GM12878 (cell line): Measurements from ENCODE around the gene WWOX. TPM values are rescaled to one million over a fixed set of nuclear protein-coding genes. Genes with fewer than 3 reads are reported as not detected.

Experiments used
- ATAC-seq: fragments of 200-7000 bp; cut with Tn5 transposase; 3 replicates; pipeline ENCODE4 v1.9.1; 2020; ENCODE audit warnings: mild to moderate bottlenecking, moderate library complexity
- BruUV-seq: library from RNA; stranded (reverse); fragments of 400-500 nt; replicated peaks from 2 replicates; lab custom pipeline; 2021; lab: Mats Ljungman, UMichigan
- CTCF ChIA-PET: fragments of 300-600 bp; sonication (Branson Sonifier 250); formaldehyde crosslinking; extraction: SDS; loops from one replicate; lab custom pipeline; 2021; ENCODE audit warnings: inconsistent platforms; lab: Yijun Ruan, JAX
- POLR2A ChIA-PET: fragments of 350-600 bp; formaldehyde crosslinking; extraction: SDS; loops from one replicate; lab custom pipeline; 2021; ENCODE audit warnings: inconsistent platforms; lab: Charles Lee
- RAD21 ChIA-PET: fragments of 300-600 bp; sonication (Branson Sonifier 250); formaldehyde crosslinking; loops from one replicate; lab custom pipeline; 2023; ENCODE audit warnings: antibody characterized with exemption; ENCODE audit not compliant: unreplicated experiment; lab: Charles Lee
- SMC1A ChIA-PET: fragments of 300-600 bp; sonication (Branson Sonifier 250); formaldehyde crosslinking; loops from one replicate; lab custom pipeline; 2023; ENCODE audit not compliant: unreplicated experiment, uncharacterized antibody; lab: Charles Lee
- DNase-seq: peaks from one replicate; pipeline ENCODE4 v3.0.0-alpha.2; 2011; ENCODE audit warnings: low read depth, low spot score
- FAIRE-seq: peaks from 3 replicates; lab custom pipeline; 2011; peaks lifted over from hg19 to GRCh38; lab: Jason Lieb, UNC
- H2AFZ ChIP-seq: 2 replicates; pipeline ENCODE4 v1.6.0; 2011; ENCODE audit warnings: low read depth, low read length, control low read depth; ENCODE audit not compliant: control insufficient read depth
- H3K27ac ChIP-seq: 2 replicates; pipeline ENCODE4 v1.5.1; 2011; ENCODE audit warnings: control low read depth; ENCODE audit not compliant: control insufficient read depth, insufficient read depth
- H3K27me3 ChIP-seq, 2 experiments: replicated peaks in 1 of 2; 2 replicates each; pipeline versions ENCODE4 v1.6.0 to v1.6.1; 2011; ENCODE audit warnings: low read length in 1 of 2; ENCODE audit not compliant: control insufficient read depth in 2 of 2, insufficient read depth in 2 of 2
- H3K36me3 ChIP-seq, 2 experiments: 2 replicates each; pipeline ENCODE4 v1.5.1; 2011; ENCODE audit warnings: low read length in 1 of 2; ENCODE audit not compliant: control insufficient read depth in 2 of 2, insufficient read depth in 2 of 2
- H3K4me1 ChIP-seq: 2 replicates; pipeline ENCODE4 v1.6.1; 2011; ENCODE audit warnings: mild to moderate bottlenecking, low read length, moderate library complexity, mixed read lengths; ENCODE audit not compliant: control insufficient read depth, insufficient read depth
- H3K4me2 ChIP-seq: 2 replicates; pipeline ENCODE4 v1.6.0; 2011; ENCODE audit warnings: control low read depth; ENCODE audit not compliant: control insufficient read depth, insufficient read depth
- H3K4me3 ChIP-seq: fragments of 200-600 bp; sonication (generic); 2 replicates; pipeline ENCODE4 v1.5.1; 2016
- H3K79me2 ChIP-seq: 2 replicates; pipeline ENCODE4 v1.6.0; 2011; ENCODE audit warnings: low read length; ENCODE audit not compliant: control insufficient read depth, insufficient read depth
- H3K9ac ChIP-seq: 2 replicates; pipeline ENCODE4 v1.8.0; 2011; ENCODE audit warnings: low read length, control low read depth, mixed read lengths; ENCODE audit not compliant: control insufficient read depth, insufficient read depth
- H3K9me3 ChIP-seq: replicated peaks from 3 replicates; pipeline ENCODE4 v1.5.1; 2011; ENCODE audit warnings: mild to moderate bottlenecking, low read length; ENCODE audit not compliant: control insufficient read depth, insufficient read depth
- H4K20me1 ChIP-seq: 2 replicates; pipeline ENCODE4 v1.6.0; 2011; ENCODE audit not compliant: control insufficient read depth, insufficient read depth
- BACH1 ChIP-seq: fragments of 450-650 bp; IDR thresholded peaks from 2 replicates; pipeline ENCODE4 v1.6.1; 2017; ENCODE audit warnings: mild to moderate bottlenecking, borderline replicate concordance
- BHLHE40 ChIP-seq, 2 experiments: fragments of 450-650 bp in 1 of 2; IDR thresholded peaks; 2 replicates each; pipeline ENCODE4 v1.6.1; 2011 to 2017; ENCODE audit warnings: low read depth in 2 of 2, borderline replicate concordance in 1 of 2, improper control_type of control experiment in 1 of 2, low read length in 1 of 2, mild to moderate bottlenecking in 1 of 2
- CBFB ChIP-seq: IDR thresholded peaks from 2 replicates; pipeline ENCODE4 v1.6.1; 2016; ENCODE audit warnings: antibody characterized with exemption, low read depth
- CUX1 ChIP-seq: IDR thresholded peaks from 2 replicates; pipeline ENCODE4 v1.6.1; 2012; ENCODE audit warnings: improper control_type of control experiment, low read depth, low read length; ENCODE audit not compliant: insufficient replicate concordance
- ELK1 ChIP-seq: IDR thresholded peaks from 2 replicates; pipeline ENCODE4 v1.6.1; 2012; ENCODE audit warnings: low read depth, low read length, improper control_type of control experiment
- EZH2 ChIP-seq: IDR thresholded peaks from 2 replicates; pipeline ENCODE4 v1.6.1; 2012; ENCODE audit warnings: low read depth, mild to moderate bottlenecking, control low read depth, inconsistent platforms, low read length, borderline replicate concordance; ENCODE audit not compliant: control insufficient read depth
- HDAC6 ChIP-seq: fragments of 200-600 bp; sonication (generic); IDR thresholded peaks from one replicate; pipeline ENCODE4 v1.8.0; 2017; ENCODE audit warnings: antibody characterized with exemption; ENCODE audit not compliant: unreplicated experiment
- PAX8 ChIP-seq: fragments of 450-650 bp; IDR thresholded peaks from 2 replicates; pipeline ENCODE4 v1.6.1; 2017; ENCODE audit warnings: mild to moderate bottlenecking, moderate library complexity
- PBX3 ChIP-seq: IDR thresholded peaks from 2 replicates; pipeline ENCODE4 v1.6.1; 2011; ENCODE audit warnings: mild to moderate bottlenecking, low read depth, low read length, moderate library complexity; ENCODE audit not compliant: insufficient replicate concordance
- PRDM15 ChIP-seq: fragments of 450-650 bp; formaldehyde crosslinking; IDR thresholded peaks from 2 replicates; pipeline ENCODE4 v1.4.0; 2020; ENCODE audit warnings: mild to moderate bottlenecking, moderate library complexity
- SREBF2 ChIP-seq: IDR thresholded peaks from 2 replicates; pipeline ENCODE4 v1.6.1; 2012; ENCODE audit warnings: mild to moderate bottlenecking, low read length
- SRF ChIP-seq, 2 experiments: IDR thresholded peaks; 2 replicates each; pipeline ENCODE4 v1.6.1; 2011; ENCODE audit warnings: low read depth in 2 of 2, low read length in 2 of 2, mild to moderate bottlenecking in 1 of 2, moderate library complexity in 1 of 2
- SUZ12 ChIP-seq: fragments of 200-600 bp; sonication (generic); IDR thresholded peaks from one replicate; pipeline ENCODE4 v1.6.1; 2018; ENCODE audit warnings: antibody characterized with exemption, mild to moderate bottlenecking; ENCODE audit not compliant: unreplicated experiment
- ZNF207 ChIP-seq: fragments of 450-650 bp; IDR thresholded peaks from 2 replicates; pipeline ENCODE4 v1.6.1; 2014; ENCODE audit warnings: antibody characterized with exemption, mild to moderate bottlenecking, borderline replicate concordance
- in situ Hi-C: fragments of 300-500 bp; cut with MboI; formaldehyde crosslinking; loops from 9 replicates; pipeline ENCODE4 v1.14.3; 2018; ENCODE audit warnings: mixed read lengths
- intact Hi-C: fragments of 100-400 bp; cut with micrococcal nuclease; formaldehyde crosslinking; loops from one replicate; pipeline ENCODE4 v1.14.2; 2022; ENCODE audit not compliant: unreplicated experiment
- polyA plus RNA-seq, 11 experiments: library from polyadenylated mRNA; depleted of rRNA in 4 of 11; unstranded in 6 of 11; stranded (reverse) in 5 of 11; fragments of >200 nt; fragmentation: Nextera tagmentation in 4 of 11; fragmentation: Illumina TruSeq in 1 of 11; extraction: Ambion mirVana in 4 of 11; extraction: Trizol in 1 of 11; gene quantifications; 1 replicate in 1 of 11; 2 replicates in 10 of 11; pipeline versions ENCODE4 v1.2.1 to v1.2.3, GENCODE V29; 2011 to 2016; ENCODE audit warnings: inconsistent platforms in 2 of 11, missing spikeins in 2 of 11, low read depth in 1 of 11
- total RNA-seq, 4 experiments: library from RNA; depleted of rRNA in 3 of 4; stranded (reverse); fragments of >200 nt in 3 of 4; fragmentation: Illumina TruSeq in 1 of 4; extraction: Trizol in 1 of 4; gene quantifications; 2 replicates each; pipeline versions ENCODE4 v1.2.1 to v1.2.3, GENCODE V29; 2013 to 2021

Gene WWOX
- total and polyA plus RNA-seq, 10 of the 15 experiments (the other 5 are each of a cell fraction or from before 2014, with no cell fraction given) = 2.8 to 24.4 (median 17.8) TPM

GRCh38 chr16:78407191-78407590, 307.7 kb downstream of the WWOX start:
- POLR2A ChIA-PET = no interaction called here
- CTCF ChIA-PET = no interaction called here
- FAIRE-seq = no peak
- Histone ChIP-seq H3K9ac (no peak overlapping the region), H3K9me3 (no peaks in the 10 kb centered on the region; the same call in 2 of the 3 replicates), H3K27me3 (no peaks in the 10 kb centered on the region), H3K4me2 (no peak overlapping the region), H3K27ac (no peak overlapping the region), H2AFZ (no peak overlapping the region), H3K4me1 (no peaks in the 10 kb centered on the region), H3K4me3 (no peak overlapping the region), H3K36me3 (no peaks in the 10 kb centered on the region), H3K79me2 (no peaks in the 10 kb centered on the region), H4K20me1 (no peaks in the 10 kb centered on the region)
- SMC1A ChIA-PET = no interaction called here
- ATAC-seq = no peak
- DNase-seq = no peak
- in situ Hi-C loops = no loop called here
- intact Hi-C loops = no loop called here
- RAD21 ChIA-PET = no interaction called here
- BruUV-seq = no TSS peak
- no peak for TF ChIP-seq CUX1
- no peak for TF ChIP-seq SREBF2
- no peak for TF ChIP-seq ZNF207
- no peak for TF ChIP-seq PRDM15 (CRISPR knock-in tag)
- no peak for TF ChIP-seq PBX3
- no peak for TF ChIP-seq ELK1
- TF ChIP-seq BACH1 = no peak
- no peak for TF ChIP-seq PAX8
- TF ChIP-seq SUZ12 = no peak
- TF ChIP-seq HDAC6 = no peak
- TF ChIP-seq BHLHE40 (IDR thresholded peaks at IDR 0.05; ENCODE audit: borderline replicate concordance in 1 of 2, low read depth in 2 of 2, low read length in 1 of 2) = no peak
- TF ChIP-seq SRF (IDR thresholded peaks at IDR 0.05; ENCODE audit: low read depth in 2 of 2, low read length in 2 of 2) = no peak
- no peak for TF ChIP-seq CBFB
- no peak for TF ChIP-seq EZH2
